ENCODE data around the gene HECW1.

HECW1 gene

GRCh38 chr7:43444711-43445578, 332.5 kb downstream of the HECW1 start:
- DNase-seq: no peak

GRCh38 chr7:43449577-43449976, 337.1 kb downstream of the HECW1 start:
- no peak for DNase-seq

DNA sequence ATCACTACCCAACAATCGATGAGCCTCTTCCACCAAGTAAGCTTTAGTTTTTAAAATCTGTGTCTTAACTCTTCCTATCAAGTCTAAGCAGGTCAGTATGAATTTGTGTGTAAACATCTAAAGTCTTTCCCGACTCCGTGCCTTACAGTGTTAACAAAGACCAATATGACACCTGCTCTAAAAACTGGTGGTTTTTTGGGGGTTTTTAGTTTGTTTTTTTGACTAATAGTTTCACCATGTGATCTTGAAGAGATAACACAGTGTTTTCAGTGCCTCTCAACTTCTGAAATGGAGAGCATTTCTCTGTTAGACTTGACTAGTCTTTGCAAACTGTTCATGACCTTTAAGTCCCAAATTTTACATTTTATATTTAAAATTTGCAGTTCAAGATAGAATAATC, 338.4 kb downstream of the HECW1 start:
- no peak for DNase-seq

DNA sequence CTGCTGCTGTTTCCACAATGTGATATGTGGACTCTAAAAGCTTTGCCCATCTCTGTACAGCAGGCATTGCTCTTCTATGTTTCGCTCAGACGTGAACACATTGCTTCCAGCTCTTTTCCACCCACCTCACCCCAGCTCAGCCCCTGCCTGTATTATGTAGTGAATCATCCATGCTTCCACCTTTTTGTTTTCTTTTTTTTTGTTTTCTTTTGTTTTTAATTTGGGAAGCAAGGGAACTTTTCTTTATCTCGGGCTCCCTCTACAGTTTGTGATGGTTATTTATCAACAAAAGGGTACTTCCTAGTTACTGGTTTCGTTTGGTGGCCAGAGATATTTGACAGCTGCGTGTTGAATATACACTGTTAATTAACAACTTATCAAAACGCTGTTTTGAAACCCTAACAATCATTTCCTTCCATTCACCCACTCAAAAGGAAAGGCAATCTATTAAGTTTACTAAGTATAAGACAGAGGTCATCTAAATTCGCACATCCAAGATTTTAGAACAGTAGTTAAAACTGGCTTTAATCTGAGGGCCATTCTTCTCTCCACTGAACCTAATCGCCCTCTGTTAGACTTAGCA, 342.6 kb downstream of the HECW1 start:
- no peak for DNase-seq

GRCh38 chr7:43456200-43456599, 343.8 kb downstream of the HECW1 start:
- DNase-seq: no peak

- no peak for DNase-seq
Observed at GRCh38 chr7:43458330-43459018, 346.0 kb downstream of the HECW1 start.

DNA sequence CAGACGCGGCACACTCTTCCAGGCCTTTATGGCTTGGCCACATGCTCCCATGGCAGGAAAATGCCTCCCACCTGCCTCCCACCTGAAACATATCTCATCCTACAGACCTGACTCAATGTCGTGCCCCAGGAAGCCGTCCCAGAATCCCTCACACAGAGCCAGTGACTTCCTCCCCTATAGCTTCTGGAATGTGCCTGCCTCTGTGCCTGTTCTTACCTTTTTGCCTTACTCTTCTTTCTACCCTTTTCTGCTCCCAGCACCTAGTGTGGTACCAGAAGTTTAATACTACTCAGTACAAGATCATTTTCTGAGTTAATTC, 346.5 kb downstream of the HECW1 start:
- no peak for DNase-seq

DNA sequence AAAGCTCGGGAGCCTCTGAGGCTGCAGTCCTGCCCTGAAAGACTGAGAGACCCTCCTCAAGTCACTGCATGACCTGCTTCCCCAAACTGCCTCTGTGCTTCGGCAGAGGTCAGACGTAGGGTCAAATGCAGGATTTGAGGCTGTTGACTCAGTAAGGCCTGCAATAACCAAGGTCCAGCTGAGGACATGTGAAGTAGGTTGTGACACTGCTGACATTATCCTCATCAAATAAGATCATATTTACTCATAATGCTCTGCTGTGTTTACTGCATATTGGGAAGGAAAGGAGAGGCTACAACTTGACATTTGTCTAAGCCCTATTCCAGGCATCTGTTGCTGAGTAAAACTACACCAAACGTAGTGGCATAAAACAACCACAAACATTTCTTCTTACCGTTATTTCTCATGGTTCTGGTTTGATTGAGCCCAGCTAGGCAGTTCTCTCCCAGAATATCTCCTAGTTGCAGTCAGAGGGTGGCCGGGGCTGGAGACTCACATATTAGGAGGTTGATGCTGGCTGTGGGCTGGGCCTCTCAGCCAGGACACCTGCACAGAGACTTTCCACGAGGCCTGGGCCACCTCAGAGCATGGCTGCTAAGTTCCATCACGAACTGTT, 348.4 kb downstream of the HECW1 start:
- DNase-seq: no peak

GRCh38 chr7:43461349-43462024, 349.0 kb downstream of the HECW1 start:
- DNase-seq: no peak

- DNase-seq: no peak
Observed at GRCh38 chr7:43462836-43463235, 350.4 kb downstream of the HECW1 start.

GRCh38 chr7:43463401-43463980, 351.0 kb downstream of the HECW1 start:
- DNase-seq: no peak

DNA sequence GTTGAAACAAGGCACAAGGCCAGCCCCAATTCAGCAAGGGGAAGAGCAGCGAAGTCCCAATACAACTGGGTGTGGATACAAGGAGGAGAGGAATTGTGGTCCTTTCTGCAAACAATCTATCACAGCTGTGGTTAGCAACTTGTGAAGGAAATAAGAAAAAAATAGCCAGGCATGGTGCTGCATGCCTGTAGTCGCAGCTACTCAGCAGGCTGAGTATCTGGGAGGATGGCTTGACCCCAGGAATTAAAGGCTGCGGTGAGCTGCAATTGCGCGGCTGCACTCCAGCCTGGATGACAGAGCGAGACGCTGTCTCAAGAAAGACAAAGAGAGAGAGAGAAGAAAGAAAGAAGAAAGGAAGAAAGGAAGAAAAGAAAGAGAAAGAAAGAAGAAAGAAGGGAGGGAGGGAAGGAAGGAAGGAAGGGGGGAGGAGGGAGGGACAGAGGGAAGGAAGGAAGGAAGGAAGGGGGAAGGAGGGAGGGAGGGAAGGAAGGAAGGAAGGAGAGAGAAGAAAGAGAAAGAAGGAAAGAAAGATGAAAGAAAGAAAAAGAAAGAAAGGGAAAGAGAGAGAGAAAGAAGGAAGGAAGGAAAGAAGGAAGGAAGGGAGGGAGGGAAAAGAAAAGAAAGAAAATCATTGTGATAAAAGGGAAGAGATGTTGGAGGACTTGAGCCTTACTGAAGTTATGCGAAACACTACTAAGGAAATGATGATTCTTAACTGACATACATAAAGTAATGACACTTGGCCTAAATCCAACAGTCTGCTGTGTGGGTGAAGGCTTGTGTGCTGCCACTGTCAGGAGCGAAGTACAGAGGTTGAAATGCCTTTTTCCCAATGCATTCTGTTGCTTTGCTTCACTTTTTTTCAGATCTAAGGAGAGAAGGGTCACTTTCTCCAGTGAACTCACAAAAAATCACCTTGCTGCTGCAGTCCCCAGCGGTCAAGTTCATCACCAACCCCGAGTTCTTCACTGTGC, 353.4 kb downstream of the HECW1 start:
- DNase-seq: no peak

DNA sequence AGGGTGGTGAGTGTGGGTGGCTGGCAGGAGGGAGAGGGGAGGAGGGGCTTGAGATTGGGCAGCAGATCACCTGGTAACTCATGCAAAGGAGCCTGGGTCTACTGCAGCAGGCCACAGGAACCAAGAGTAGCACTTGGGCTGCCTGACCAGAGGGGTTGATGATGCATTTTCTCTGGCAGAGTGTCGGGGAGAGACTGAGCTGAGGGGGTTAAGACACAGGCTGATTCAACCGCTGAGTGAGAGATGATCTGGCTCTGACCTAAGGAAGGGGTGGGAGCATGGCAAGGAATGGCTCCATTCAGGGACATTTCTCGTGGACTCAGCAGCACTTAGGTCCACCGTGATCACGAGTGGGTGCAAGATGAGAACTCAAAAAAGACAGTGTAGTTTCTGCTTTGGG, 355.0 kb downstream of the HECW1 start:
- no peak for DNase-seq

DNA sequence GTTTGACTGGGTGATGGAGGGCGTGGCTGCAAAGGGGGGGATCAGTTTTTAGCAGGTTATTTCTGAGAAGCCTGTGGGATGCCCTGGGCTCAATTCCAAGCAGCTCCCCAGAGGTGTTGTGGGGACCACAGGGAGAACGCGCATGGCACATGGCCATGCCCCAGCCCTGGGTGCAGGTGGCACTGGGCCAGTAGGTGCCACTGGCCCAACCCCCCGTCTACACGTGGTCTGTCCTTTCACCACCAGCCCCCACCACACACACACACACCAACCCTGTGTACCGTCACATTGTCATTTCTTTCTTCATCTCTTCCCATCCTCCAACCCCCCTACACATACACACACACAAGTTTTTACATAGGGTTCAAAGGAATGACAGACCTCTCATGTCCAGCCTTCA, 355.4 kb downstream of the HECW1 start:
- DNase-seq: no peak

DNA sequence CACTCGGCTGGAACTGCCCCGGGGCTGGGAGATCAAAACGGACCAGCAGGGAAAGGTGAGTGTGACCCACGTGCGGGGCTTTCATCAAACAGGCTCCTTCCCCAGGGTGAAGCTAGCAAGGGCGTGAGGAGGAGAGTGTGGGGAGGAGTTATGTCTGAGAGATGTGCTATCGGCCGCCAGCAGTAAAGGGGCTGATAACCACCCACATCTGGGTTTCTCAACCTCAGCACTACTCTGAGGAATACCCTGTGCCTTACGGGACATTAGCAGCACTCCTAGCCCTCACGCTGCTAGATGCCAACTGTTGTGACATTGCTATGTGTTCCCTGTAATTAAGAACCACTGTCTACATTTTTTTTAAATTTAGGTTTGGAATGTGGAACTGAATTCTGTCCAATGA, 356.6 kb downstream of the HECW1 start:
- DNase-seq: no peak

DNA sequence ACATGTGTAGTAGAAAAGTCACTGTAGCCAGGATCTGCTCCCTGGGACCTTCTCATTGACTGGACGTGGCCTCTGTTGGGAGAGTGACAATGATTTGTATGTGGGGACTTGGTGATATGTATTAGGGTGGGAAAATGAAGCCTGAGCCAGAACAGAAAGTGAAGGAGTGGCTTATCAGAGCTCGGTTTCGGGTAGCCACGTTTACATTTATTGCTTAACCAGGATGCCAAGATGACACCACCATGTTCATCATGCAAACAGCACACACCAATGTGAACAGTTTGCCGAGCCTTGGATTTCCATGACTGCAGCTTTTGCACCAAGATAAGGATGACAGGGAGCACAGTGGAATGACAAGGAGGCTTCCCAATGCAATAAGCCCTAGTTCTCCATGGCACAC, 357.7 kb downstream of the HECW1 start:
- no peak for DNase-seq

- DNase-seq: no peak
Observed at GRCh38 chr7:43475983-43476382, 363.5 kb downstream of the HECW1 start.

- DNase-seq: no peak
Observed at GRCh38 chr7:43476896-43477295, 364.4 kb downstream of the HECW1 start.

DNA sequence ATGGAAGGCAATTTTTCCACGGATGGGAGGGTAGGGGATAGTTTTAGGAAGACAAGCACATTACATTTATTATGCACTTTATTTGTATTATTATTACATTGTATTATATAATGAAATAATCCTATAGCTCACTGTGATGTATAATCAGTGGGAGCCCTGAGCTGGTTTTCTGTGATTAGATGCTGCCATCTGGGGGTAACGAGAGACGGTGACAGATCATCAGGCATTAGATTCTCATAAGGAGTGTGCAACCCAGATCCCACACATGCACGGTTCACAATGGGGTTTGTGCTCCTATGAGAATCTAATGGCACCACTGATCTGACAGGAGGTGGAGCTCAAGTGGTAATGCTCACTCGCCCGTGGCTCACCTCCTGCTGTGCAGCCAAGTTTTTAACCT, 366.6 kb downstream of the HECW1 start:
- DNase-seq: no peak

DNA sequence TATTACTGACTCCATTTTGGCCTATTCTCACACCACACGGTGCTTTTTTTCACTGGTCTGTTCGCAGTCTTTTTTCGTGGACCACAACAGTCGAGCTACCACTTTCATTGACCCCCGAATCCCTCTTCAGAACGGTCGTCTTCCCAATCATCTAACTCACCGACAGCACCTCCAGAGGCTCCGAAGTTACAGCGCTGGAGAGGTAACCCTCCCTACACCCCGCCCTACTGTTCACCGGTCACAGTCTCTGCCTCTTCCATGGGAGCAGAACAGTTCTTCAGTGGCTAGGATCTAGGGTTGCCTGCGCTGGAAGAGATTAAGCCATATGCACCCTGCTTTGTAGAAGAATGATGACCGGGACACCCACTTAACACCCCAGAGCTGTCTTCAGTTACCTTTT, 367.1 kb downstream of the HECW1 start:
- no peak for DNase-seq

DNA sequence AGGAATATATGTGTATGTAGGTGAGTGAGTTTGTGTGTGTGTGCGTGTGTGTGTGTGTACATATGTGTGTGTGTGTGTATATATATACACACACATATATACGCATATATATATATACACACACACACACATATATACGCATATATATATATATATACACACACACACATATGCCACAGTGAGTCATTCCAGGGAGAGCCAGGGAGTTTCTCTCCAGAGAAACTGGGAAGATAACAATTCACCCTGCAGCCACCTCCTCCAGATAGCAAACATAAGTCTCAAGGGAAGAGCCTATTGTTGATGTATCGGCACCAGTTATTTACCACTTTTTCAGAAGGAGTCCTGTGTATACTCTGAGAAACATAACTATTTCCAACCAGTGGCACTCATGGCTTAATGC, 368.1 kb downstream of the HECW1 start:
- DNase-seq: no peak

Measured in amniotic stem cell (primary cell).